Adrenal gland (tissue), 12 donors: ENCODE data around the gene SPAG4. TPM values are rescaled to one million over a fixed set of nuclear protein-coding genes. Genes with fewer than 3 reads are reported as not detected.

Source experiments
- DNase-seq, 7 donors: peaks; one replicate each; pipeline ENCODE4 v3.0.0-alpha.2; 2019 to 2020
- H3K27ac ChIP-seq, 5 donors: fragments of 200-600 bp; sonication (generic) in 4 of 5; 1 replicate in 3 of 5; 2 replicates in 2 of 5; pipeline versions ENCODE4 v1.5.1 to v1.8.0; 2016 to 2020; ENCODE audit warnings: mild to moderate bottlenecking in 1 of 5
- H3K27me3 ChIP-seq: fragments of 200-600 bp; 2 replicates; pipeline ENCODE4 v1.8.0; 2021
- H3K36me3 ChIP-seq, 2 donors: fragments of 200-600 bp; replicated peaks in 1 of 2; 1 replicate in 1 of 2; 2 replicates in 1 of 2; pipeline versions ENCODE4 v1.5.1 to v1.8.0; 2018 to 2022
- H3K4me1 ChIP-seq, 2 donors: fragments of 200-600 bp; replicated peaks in 1 of 2; 1 replicate in 1 of 2; 2 replicates in 1 of 2; pipeline versions ENCODE4 v1.5.1 to v1.8.0; 2018 to 2021
- H3K4me3 ChIP-seq, 4 donors: fragments of 200-600 bp; sonication (generic) in 3 of 4; one replicate each; pipeline ENCODE4 v1.5.1; 2016 to 2018
- H3K9me3 ChIP-seq, 3 donors: fragments of 200-600 bp; sonication (generic) in 1 of 3; replicated peaks in 1 of 3; 1 replicate in 2 of 3; 2 replicates in 1 of 3; pipeline versions ENCODE4 v1.5.1 to v1.8.0; 2016 to 2021
- POLR2A ChIP-seq, 2 donors: fragments of 450-650 bp; IDR thresholded peaks; one replicate each; pipeline ENCODE4 v1.6.1; 2017; ENCODE audit warnings: antibody characterized with exemption in 2 of 2, mild to moderate bottlenecking in 2 of 2, moderate library complexity in 1 of 2
- WGBS, 4 donors: extraction: QIAGEN DNeasy Blood & Tissue Kit in 2 of 4; methylation state at CpG; one replicate each; pipeline versions ENCODE4 v1.1.5 to v1.1.7; 2013 to 2017; 5-methylcytosine and 5-hydroxymethylcytosine counted together
- intact Hi-C, 2 donors: fragments of 100-400 bp; cut with DNase I; formaldehyde crosslinking; loops; one replicate each; pipeline versions ENCODE4 v1.14.1 to v1.15.0; 2022 to 2023
- polyA plus RNA-seq, 3 donors: library from polyadenylated mRNA; stranded (reverse); fragments of 200-250 nt in 2 of 3; fragments of 350-450 nt in 1 of 3; fragmentation: Illumina TruSeq in 1 of 3; extraction: RNeasy Lipid Tissue Mini Kit (QIAGEN cat#74804) in 1 of 3; gene quantifications; one replicate each; pipeline ENCODE4 v1.2.3, GENCODE V29; 2013 to 2014
- total RNA-seq, 9 donors: library from RNA; depleted of rRNA in 4 of 9; stranded (reverse); fragments of >200 nt in 4 of 9; fragments of 120-200 nt in 1 of 9; fragmentation: NEBNext Ultra II Directional in 1 of 9; extraction: Animal tissue kit (Norgen Biotek cat#: 25700) in 1 of 9; gene quantifications; one replicate each; pipeline versions ENCODE4 v1.1.0 to v1.2.4, GENCODE V29; 2013 to 2023
- TF ChIP-seq, protein P1 (sequence below), 6 experiments: fragments of 450-650 bp in 4 of 6; fragments of 200-600 bp in 2 of 6; sonication (generic) in 1 of 6; IDR thresholded peaks; 1 replicate in 5 of 6; 2 replicates in 1 of 6; pipeline versions ENCODE4 v1.5.1 to v1.8.0; 2016 to 2021; ENCODE audit warnings: antibody characterized with exemption in 6 of 6, mild to moderate bottlenecking in 2 of 6, moderate library complexity in 1 of 6
- donor health status: healthy with polysubstance abuse.
- donor health status: Bipolar disorder and iron deficiency.
- donor health status: DM: yes; HTN: yes; CAD: no.
- donor health status: DM: no; HTN: no; CAD: no.
- donor health status: DM: no; HTN: no; CAD: no.
- donor health status: DM: yes; HTN: yes; CAD: no.

SPAG4 gene
- total and polyA plus RNA-seq, 12 donors = 2.7 to 32.0 (median 13.4) TPM

GRCh38 chr20:35595456-35595855 is 20.2 kb upstream of the SPAG4 start:
- H3K27ac ChIP-seq = no peak overlapping the region
- 85 to 89% (median 87%) methylated on average over 14 to 17 of the region's 17 CpGs for WGBS, 4 donors

DNA sequence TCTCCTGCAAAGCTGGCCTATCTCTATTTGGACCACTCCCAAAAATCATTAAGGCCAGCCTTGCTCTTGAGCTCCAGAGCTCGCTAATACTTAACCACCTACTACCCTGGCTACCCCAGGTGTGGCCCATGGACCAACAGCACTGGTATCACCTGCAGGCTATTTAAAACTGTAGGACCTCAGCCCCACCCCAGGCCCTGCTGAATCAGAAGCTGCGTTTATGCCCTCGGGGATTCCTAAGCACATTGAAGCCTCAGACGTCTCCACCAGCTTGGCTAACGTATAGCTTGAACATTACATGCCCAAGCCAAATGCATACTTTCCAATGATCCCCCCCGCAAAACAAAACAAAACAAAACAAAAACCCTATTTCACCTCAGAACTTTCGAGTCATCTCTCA is 19.7 kb upstream of the SPAG4 start:
- DNase-seq = no peak
- no peak overlapping the region for H3K4me3 ChIP-seq
- peaks cover 3 to 4% of the 10 kb centered on the region in 2 donors for H3K4me1 ChIP-seq
- TF ChIP-seq POLR2A (IDR thresholded peaks at IDR 0.05) = no peak
- TF ChIP-seq, protein P1, sequence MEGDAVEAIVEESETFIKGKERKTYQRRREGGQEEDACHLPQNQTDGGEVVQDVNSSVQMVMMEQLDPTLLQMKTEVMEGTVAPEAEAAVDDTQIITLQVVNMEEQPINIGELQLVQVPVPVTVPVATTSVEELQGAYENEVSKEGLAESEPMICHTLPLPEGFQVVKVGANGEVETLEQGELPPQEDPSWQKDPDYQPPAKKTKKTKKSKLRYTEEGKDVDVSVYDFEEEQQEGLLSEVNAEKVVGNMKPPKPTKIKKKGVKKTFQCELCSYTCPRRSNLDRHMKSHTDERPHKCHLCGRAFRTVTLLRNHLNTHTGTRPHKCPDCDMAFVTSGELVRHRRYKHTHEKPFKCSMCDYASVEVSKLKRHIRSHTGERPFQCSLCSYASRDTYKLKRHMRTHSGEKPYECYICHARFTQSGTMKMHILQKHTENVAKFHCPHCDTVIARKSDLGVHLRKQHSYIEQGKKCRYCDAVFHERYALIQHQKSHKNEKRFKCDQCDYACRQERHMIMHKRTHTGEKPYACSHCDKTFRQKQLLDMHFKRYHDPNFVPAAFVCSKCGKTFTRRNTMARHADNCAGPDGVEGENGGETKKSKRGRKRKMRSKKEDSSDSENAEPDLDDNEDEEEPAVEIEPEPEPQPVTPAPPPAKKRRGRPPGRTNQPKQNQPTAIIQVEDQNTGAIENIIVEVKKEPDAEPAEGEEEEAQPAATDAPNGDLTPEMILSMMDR (IDR thresholded peaks at IDR 0.05) = no peak
- H3K27me3 ChIP-seq = no peaks in the 10 kb centered on the region
- no peak overlapping the region for H3K27ac ChIP-seq
- WGBS, 4 donors = 77 to 88% (median 83%) methylated on average over 7 of the region's 7 CpGs
- intact Hi-C loops = no loop called here
- no peaks in the 10 kb centered on the region for H3K9me3 ChIP-seq
- no peaks in the 10 kb centered on the region for H3K36me3 ChIP-seq

More at GRCh38 chr20:35595456-35595855, 20.2 kb upstream of the SPAG4 start:
- no peak for DNase-seq
- intact Hi-C loops = no loop called here
- no peaks in the 10 kb centered on the region for H3K4me1 ChIP-seq
- H3K9me3 ChIP-seq = no peaks in the 10 kb centered on the region
- TF ChIP-seq, protein P1 (IDR thresholded peaks at IDR 0.05) = no peak
- TF ChIP-seq POLR2A (IDR thresholded peaks at IDR 0.05) = no peak
- H3K36me3 ChIP-seq = no peaks in the 10 kb centered on the region
- no peaks in the 10 kb centered on the region for H3K27me3 ChIP-seq
- H3K4me3 ChIP-seq = no peak overlapping the region

- no peak for TF ChIP-seq POLR2A (IDR thresholded peaks at IDR 0.05)
- TF ChIP-seq, protein P1 (IDR thresholded peaks at IDR 0.05) = no peak
- 80 to 90% (median 87%) methylated on average over 2 of the region's 2 CpGs for WGBS, 4 donors
- intact Hi-C loops = no loop called here
- H3K36me3 ChIP-seq = no peaks in the 10 kb centered on the region
- no peaks in the 10 kb centered on the region for H3K9me3 ChIP-seq
- no peak overlapping the region for H3K27ac ChIP-seq
- H3K4me1 ChIP-seq = peaks cover 15 to 17% of the 10 kb centered on the region in 2 donors
- DNase-seq = no peak
- no peaks in the 10 kb centered on the region for H3K27me3 ChIP-seq
- H3K4me3 ChIP-seq = no peak overlapping the region
These were observed 18.4 kb upstream of the SPAG4 start for GRCh38 chr20:35597186-35597585.

GRCh38 chr20:35598476-35598875 is 17.2 kb upstream of the SPAG4 start:
- DNase-seq = no peak
- 72 to 84% (median 78%) methylated on average over 7 of the region's 7 CpGs for WGBS, 4 donors
- Histone ChIP-seq H3K27me3 (no peaks in the 10 kb centered on the region), H3K4me3 (no peak overlapping the region), H3K4me1 (peaks cover 15 to 17% of the 10 kb centered on the region in 2 donors), H3K27ac (no peak overlapping the region), H3K9me3 (no peaks in the 10 kb centered on the region), H3K36me3 (no peaks in the 10 kb centered on the region)
- intact Hi-C loops = no loop called here
- TF ChIP-seq, protein P1 (IDR thresholded peaks at IDR 0.05) = no peak
- no peak for TF ChIP-seq POLR2A (IDR thresholded peaks at IDR 0.05)
